H1 (cell line): ENCODE results near the gene ZBTB2. TPM values are rescaled to one million over a fixed set of nuclear protein-coding genes. Genes with fewer than 3 reads are reported as not detected.

Experiments
- CTCF ChIA-PET: fragments of 300-600 bp; sonication (Branson Sonifier 250); formaldehyde crosslinking; loops from one replicate; lab custom pipeline; 2021; ENCODE audit not compliant: partially characterized antibody; lab: Charles Lee
- POLR2A ChIA-PET: fragments of 300-600 bp; sonication (Branson Sonifier 250); formaldehyde crosslinking; loops from one replicate; lab custom pipeline; 2021; ENCODE audit warnings: inconsistent platforms; ENCODE audit not compliant: partially characterized antibody; lab: Charles Lee
- DNase-seq, 2 experiments: peaks; one replicate each; pipeline versions ENCODE4 v3.0.0 to v3.0.0-alpha.2; 2010 to 2022; ENCODE audit warnings: low spot score in 2 of 2, low read depth in 1 of 2, mixed read lengths in 1 of 2
- FAIRE-seq: peaks from 2 replicates; lab custom pipeline; 2011; peaks lifted over from hg19 to GRCh38; lab: Jason Lieb, UNC
- H2AFZ ChIP-seq: 2 replicates; pipeline ENCODE4 v1.8.1; 2012; ENCODE audit warnings: low read length, inconsistent platforms
- H2AK5ac ChIP-seq: 2 replicates; pipeline ENCODE4 v1.6.1; 2013; ENCODE audit warnings: low read depth, low read length
- H2BK120ac ChIP-seq: replicated peaks from 2 replicates; pipeline ENCODE3; 2013; ENCODE audit warnings: low read depth, low read length, inconsistent platforms
- H2BK12ac ChIP-seq: 2 replicates; pipeline ENCODE4 v1.6.1; 2013; ENCODE audit warnings: low read depth, low read length
- H2BK15ac ChIP-seq: 2 replicates; pipeline ENCODE4 v1.6.1; 2013; ENCODE audit warnings: low read length
- H2BK20ac ChIP-seq: 2 replicates; pipeline ENCODE4 v1.6.1; 2013; ENCODE audit warnings: low read length
- H2BK5ac ChIP-seq: 2 replicates; pipeline ENCODE4 v1.6.1; 2013; ENCODE audit warnings: low read depth, low read length
- H3K14ac ChIP-seq: 2 replicates; pipeline ENCODE4 v1.6.1; 2013; ENCODE audit warnings: inconsistent platforms; ENCODE audit not compliant: insufficient read length
- H3K18ac ChIP-seq: 2 replicates; pipeline ENCODE4 v1.6.1; 2013; ENCODE audit warnings: low read length; ENCODE audit errors: extremely low read depth
- H3K23ac ChIP-seq: 2 replicates; pipeline ENCODE4 v1.6.1; 2013; ENCODE audit warnings: inconsistent platforms; ENCODE audit not compliant: insufficient read length
- H3K23me2 ChIP-seq: 2 replicates; pipeline ENCODE4 v1.6.1; 2013; ENCODE audit warnings: low read depth, low read length
- H3K27ac ChIP-seq: 2 replicates; pipeline ENCODE4 v1.6.1; 2011; ENCODE audit warnings: low read depth, low read length, inconsistent platforms
- H3K27me3 ChIP-seq, 4 experiments: replicated peaks in 1 of 4; 1 replicate in 1 of 4; 2 replicates in 3 of 4; pipeline versions ENCODE4 v1.6.1 to v1.8.1; 2011 to 2013; ENCODE audit warnings: low read length in 3 of 4, mild to moderate bottlenecking in 3 of 4, inconsistent platforms in 2 of 4, mixed read lengths in 2 of 4, moderate library complexity in 1 of 4; ENCODE audit not compliant: control insufficient read depth in 3 of 4, insufficient read depth in 3 of 4; ENCODE audit errors: extremely low read depth in 1 of 4
- H3K36me3 ChIP-seq, 4 experiments: 2 replicates each; pipeline versions ENCODE4 v1.6.1 to v1.8.1; 2011 to 2013; ENCODE audit warnings: mild to moderate bottlenecking in 4 of 4, low read length in 3 of 4, moderate library complexity in 2 of 4, control low read depth in 1 of 4, inconsistent platforms in 1 of 4; ENCODE audit not compliant: insufficient read depth in 4 of 4, control insufficient read depth in 2 of 4
- H3K4ac ChIP-seq: replicated peaks from 2 replicates; pipeline ENCODE3; 2013; ENCODE audit warnings: low read length, low read depth, mixed read lengths, inconsistent platforms; ENCODE audit not compliant: insufficient read length
- H3K4me1 ChIP-seq, 4 experiments: replicated peaks in 1 of 4; 1 replicate in 1 of 4; 2 replicates in 3 of 4; pipeline versions ENCODE4 v1.6.1 to v1.8.1; 2011 to 2013; ENCODE audit warnings: low read length in 3 of 4, inconsistent platforms in 2 of 4, mixed read lengths in 1 of 4; ENCODE audit not compliant: insufficient read depth in 4 of 4, control insufficient read depth in 3 of 4
- H3K4me2 ChIP-seq, 2 experiments: 2 replicates each; pipeline versions ENCODE4 v1.6.1 to v1.8.1; 2011 to 2013; ENCODE audit warnings: low read depth in 2 of 2, low read length in 2 of 2, control low read depth in 1 of 2, inconsistent platforms in 1 of 2, mild to moderate bottlenecking in 1 of 2; ENCODE audit not compliant: insufficient read depth in 1 of 2
- H3K4me3 ChIP-seq, 4 experiments: fragments of 200-600, 300-600 bp in 1 of 4; sonication (generic), shearing (Covaris generic), sonication (Bioruptor Twin) in 1 of 4; 2 replicates each; pipeline versions ENCODE4 v1.5.1 to v1.8.1; 2011 to 2016; ENCODE audit warnings: low read length in 4 of 4, low read depth in 3 of 4, control low read depth in 2 of 4, inconsistent platforms in 2 of 4, mild to moderate bottlenecking in 2 of 4, mixed read lengths in 1 of 4, moderate library complexity in 1 of 4; ENCODE audit not compliant: insufficient read depth in 2 of 4; ENCODE audit errors: extremely low read depth in 1 of 4
- H3K56ac ChIP-seq: replicated peaks from 2 replicates; pipeline ENCODE3; 2013; ENCODE audit warnings: low read depth, mild to moderate bottlenecking, mixed read lengths, low read length, inconsistent platforms; ENCODE audit not compliant: insufficient read length
- H3K79me1 ChIP-seq: 2 replicates; pipeline ENCODE4 v1.6.1; 2013; ENCODE audit warnings: low read depth, low read length, control low read depth
- H3K79me2 ChIP-seq, 2 experiments: 2 replicates each; pipeline versions ENCODE4 v1.6.1 to v1.8.1; 2012 to 2013; ENCODE audit warnings: low read length in 2 of 2, mild to moderate bottlenecking in 2 of 2, inconsistent platforms in 1 of 2; ENCODE audit not compliant: insufficient read depth in 2 of 2, control insufficient read depth in 1 of 2
- H3K9ac ChIP-seq, 4 experiments: replicated peaks in 1 of 4; 1 replicate in 1 of 4; 2 replicates in 3 of 4; pipeline versions ENCODE4 v1.6.1 to v1.8.1; 2011 to 2013; ENCODE audit warnings: low read depth in 3 of 4, low read length in 3 of 4, control low read depth in 2 of 4, mild to moderate bottlenecking in 2 of 4, moderate library complexity in 2 of 4, inconsistent platforms in 1 of 4; ENCODE audit errors: extremely low read depth in 1 of 4
- H3K9me3 ChIP-seq, 2 experiments: 2 replicates each; pipeline versions ENCODE4 v1.6.1 to v1.8.1; 2012 to 2013; ENCODE audit warnings: mild to moderate bottlenecking in 2 of 2, moderate library complexity in 2 of 2, control low read depth in 1 of 2, inconsistent platforms in 1 of 2, low read depth in 1 of 2, low read length in 1 of 2, mixed read lengths in 1 of 2; ENCODE audit not compliant: insufficient read depth in 2 of 2
- H4K20me1 ChIP-seq, 2 experiments: replicated peaks in 1 of 2; 2 replicates each; pipeline versions ENCODE3 to v1.8.1; 2011 to 2013; ENCODE audit warnings: inconsistent platforms in 2 of 2, low read length in 2 of 2, mild to moderate bottlenecking in 1 of 2; ENCODE audit not compliant: insufficient read depth in 2 of 2, control insufficient read depth in 1 of 2
- H4K5ac ChIP-seq: 2 replicates; pipeline ENCODE4 v1.6.1; 2013; ENCODE audit warnings: low read length, low read depth, mixed read lengths, inconsistent platforms; ENCODE audit not compliant: insufficient read length
- H4K8ac ChIP-seq: 2 replicates; pipeline ENCODE4 v1.8.0; 2013; ENCODE audit warnings: mild to moderate bottlenecking, moderate library complexity, low read length, inconsistent platforms; ENCODE audit not compliant: insufficient read depth; ENCODE audit errors: extremely low read depth
- H4K91ac ChIP-seq: replicated peaks from 2 replicates; pipeline ENCODE3; 2013; ENCODE audit warnings: low read length, mixed read lengths, inconsistent platforms; ENCODE audit not compliant: insufficient read length
- ASH2L ChIP-seq: fragments of 200-600, 300-600 bp; sonication (generic); IDR thresholded peaks from one replicate; pipeline ENCODE4 v1.7.1; 2017; ENCODE audit warnings: low read length
- ATF2 ChIP-seq: IDR thresholded peaks from 2 replicates; pipeline ENCODE4 v1.6.1; 2012; ENCODE audit warnings: low read length, inconsistent platforms
- BACH1 ChIP-seq: IDR thresholded peaks from 2 replicates; pipeline ENCODE4 v1.6.1; 2012; ENCODE audit warnings: low read length, improper control_type of control experiment
- CEBPB ChIP-seq: IDR thresholded peaks from 2 replicates; pipeline ENCODE4 v1.6.1; 2012; ENCODE audit warnings: low read depth, low read length
- CREB1 ChIP-seq: IDR thresholded peaks from 2 replicates; pipeline ENCODE4 v1.6.1; 2012; ENCODE audit warnings: inconsistent platforms
- E2F6 ChIP-seq: IDR thresholded peaks from 2 replicates; pipeline ENCODE4 v1.6.1; 2012; ENCODE audit warnings: inconsistent platforms
- HDAC6 ChIP-seq: IDR thresholded peaks from one replicate; pipeline ENCODE4 v1.7.1; 2012; ENCODE audit warnings: low read depth, mild to moderate bottlenecking, inconsistent platforms, low read length, moderate library complexity
- POLR2A ChIP-seq, 2 experiments: IDR thresholded peaks; 1 replicate in 1 of 2; 2 replicates in 1 of 2; pipeline ENCODE4 v1.6.1; 2011; ENCODE audit warnings: low read depth in 2 of 2, low read length in 2 of 2, mild to moderate bottlenecking in 2 of 2; ENCODE audit errors: control extremely low read depth in 1 of 2
- RXRA ChIP-seq: IDR thresholded peaks from 2 replicates; pipeline ENCODE4 v1.6.1; 2011; ENCODE audit warnings: low read depth, mild to moderate bottlenecking, low read length, moderate library complexity; ENCODE audit not compliant: insufficient read depth
- SAP30 ChIP-seq: fragments of 300-600 bp; sonication (generic); IDR thresholded peaks from 2 replicates; pipeline ENCODE4 v1.7.1; 2012; ENCODE audit warnings: low read length, moderate library complexity, mild to moderate bottlenecking, inconsistent platforms; ENCODE audit not compliant: insufficient read depth, insufficient replicate concordance
- TBP ChIP-seq: IDR thresholded peaks from 2 replicates; pipeline ENCODE4 v1.6.1; 2011; ENCODE audit warnings: low read depth, low read length, improper control_type of control experiment
- USF2 ChIP-seq: IDR thresholded peaks from 2 replicates; pipeline ENCODE4 v1.6.1; 2011; ENCODE audit warnings: low read length, improper control_type of control experiment
- WGBS, 2 experiments: shearing (Covaris generic) in 1 of 2; methylation state at CpG; one replicate each; pipeline versions ENCODE4 v1.1.6 to v1.1.7; 2013 to 2015; ENCODE audit warnings: low lambda C conversion rate in 2 of 2, mixed read lengths in 2 of 2, inconsistent platforms in 1 of 2, low coverage in 1 of 2, missing lambda C conversion rate in 1 of 2; ENCODE audit not compliant: insufficient replicate concordance in 2 of 2, insufficient coverage in 1 of 2, insufficient read length in 1 of 2; ENCODE audit errors: extremely low coverage in 1 of 2, missing lambda C conversion rate in 1 of 2; 5-methylcytosine and 5-hydroxymethylcytosine counted together
- polyA plus RNA-seq, 7 experiments: library from polyadenylated mRNA; depleted of rRNA in 3 of 7; stranded (reverse) in 5 of 7; unstranded in 2 of 7; fragments of >200 nt in 5 of 7; fragments of 200-250 nt in 2 of 7; gene quantifications; 1 replicate in 5 of 7; 2 replicates in 1 of 7; 4 replicates in 1 of 7; pipeline versions ENCODE4 v1.2.1 to v1.2.3, GENCODE V29; 2011 to 2013; ENCODE audit warnings: missing spikeins in 2 of 7, mixed read lengths in 2 of 7
- total RNA-seq: library from RNA; stranded (reverse); fragmentation: NEBNext Ultra II Directional; extraction: Animal tissue kit (Norgen Biotek cat#: 25700); gene quantifications from 2 replicates; pipeline ENCODE4 v1.2.1, GENCODE V29; 2021

The ZBTB2 gene
- total and polyA plus RNA-seq, 2 of the 8 experiments (the other 6 are each of a cell fraction or from before 2014, with no cell fraction given): 16.1 to 23.7 TPM

- no peak overlapping the region for H2BK120ac ChIP-seq
- H3K4me1 ChIP-seq: no peaks in the 10 kb centered on the region
- no peak overlapping the region for H3K4me3 ChIP-seq
- no peak overlapping the region for H2BK20ac ChIP-seq
- no peaks in the 10 kb centered on the region for H3K23me2 ChIP-seq
- no peaks in the 10 kb centered on the region for H3K9me3 ChIP-seq
- H3K4me2 ChIP-seq: no peak overlapping the region
- no peak overlapping the region for H4K8ac ChIP-seq
- peaks cover 0 to 7% of the 10 kb centered on the region in 2 experiments for H4K20me1 ChIP-seq
- H3K27ac ChIP-seq: no peak overlapping the region
- no peak overlapping the region for H2BK5ac ChIP-seq
- H3K9ac ChIP-seq: no peak overlapping the region
- no peaks in the 10 kb centered on the region for H3K27me3 ChIP-seq
- H3K56ac ChIP-seq: no peak overlapping the region
- H4K91ac ChIP-seq: no peak overlapping the region
- H3K79me1 ChIP-seq: no peaks in the 10 kb centered on the region
- H4K5ac ChIP-seq: no peak overlapping the region
- CTCF ChIA-PET: no interaction called here
- H3K23ac ChIP-seq: no peak overlapping the region
- no peak overlapping the region for H2AFZ ChIP-seq
- no peak overlapping the region for H2AK5ac ChIP-seq
- no peak overlapping the region for H3K18ac ChIP-seq
- 97% methylated on average over 2 of the region's 2 CpGs; no CpG with 5 or more reads in 1 of the 2 experiments for WGBS, 2 experiments
- H2BK15ac ChIP-seq: no peak overlapping the region
- no peak overlapping the region for H3K4ac ChIP-seq
- POLR2A ChIA-PET: no interaction called here
- H3K79me2 ChIP-seq: 0 out of 4 replicates have a peak, but pooled peaks cover 0 to 2% of the 10 kb centered on the region in 2 experiments
- DNase-seq (no peak), FAIRE-seq (no peak)
- H3K14ac ChIP-seq: no peak overlapping the region
- peaks cover 2 to 57% (median 30%) of the 10 kb centered on the region in 4 experiments; a peak in 6 of 8 replicates for H3K36me3 ChIP-seq
- H2BK12ac ChIP-seq: no peak overlapping the region
- TF ChIP-seq ASH2L: no peak
- TF ChIP-seq CEBPB: no peak
- TF ChIP-seq CREB1: no peak
- TF ChIP-seq POLR2A (IDR thresholded peaks at IDR 0.05; ENCODE audit: control extremely low read depth in 1 of 2, low read depth in 2 of 2, low read length in 2 of 2): no peak
- no peak for TF ChIP-seq USF2
- TF ChIP-seq SAP30: no peak
- no peak for TF ChIP-seq E2F6
- no peak for TF ChIP-seq RXRA
- TF ChIP-seq ATF2: no peak
- TF ChIP-seq HDAC6: no peak
- no peak for TF ChIP-seq BACH1
- no peak for TF ChIP-seq TBP
Measured at GRCh38 chr6:151409260-151409659, 17.9 kb upstream of the ZBTB2 start.
